ENCODE results near the gene TNS3. TPM values are rescaled to one million over a fixed set of nuclear protein-coding genes. Genes with fewer than 3 reads are reported as not detected.
A peak's percentile ranks its signal among the peaks of the same experiment; 100 is the strongest.

The TNS3 gene
- total RNA-seq, 1 donor from 2014 or later, result 452 TPM

GRCh38 chr7:47406801-47407129 is 175.1 kb downstream of the TNS3 start:
- no peak for DNase-seq (ENCODE audit: low spot score in 2 of 2, unreplicated experiment in 2 of 2)
- Mint-ChIP-seq H3K27me3 (ENCODE audit: low read depth) (no peaks in the 10 kb centered on the region), H3K27ac (peak overlapping the region; percentile 68), H3K4me3 (no peak overlapping the region), H3K4me1 (peaks cover 33% of the 10 kb centered on the region), H3K9me3 (no peaks in the 10 kb centered on the region), H3K36me3 (peaks cover 37% of the 10 kb centered on the region)
- TF ChIP-seq CTCF (IDR thresholded peaks at IDR 0.05; ENCODE audit: unreplicated experiment), result no peak

DNA sequence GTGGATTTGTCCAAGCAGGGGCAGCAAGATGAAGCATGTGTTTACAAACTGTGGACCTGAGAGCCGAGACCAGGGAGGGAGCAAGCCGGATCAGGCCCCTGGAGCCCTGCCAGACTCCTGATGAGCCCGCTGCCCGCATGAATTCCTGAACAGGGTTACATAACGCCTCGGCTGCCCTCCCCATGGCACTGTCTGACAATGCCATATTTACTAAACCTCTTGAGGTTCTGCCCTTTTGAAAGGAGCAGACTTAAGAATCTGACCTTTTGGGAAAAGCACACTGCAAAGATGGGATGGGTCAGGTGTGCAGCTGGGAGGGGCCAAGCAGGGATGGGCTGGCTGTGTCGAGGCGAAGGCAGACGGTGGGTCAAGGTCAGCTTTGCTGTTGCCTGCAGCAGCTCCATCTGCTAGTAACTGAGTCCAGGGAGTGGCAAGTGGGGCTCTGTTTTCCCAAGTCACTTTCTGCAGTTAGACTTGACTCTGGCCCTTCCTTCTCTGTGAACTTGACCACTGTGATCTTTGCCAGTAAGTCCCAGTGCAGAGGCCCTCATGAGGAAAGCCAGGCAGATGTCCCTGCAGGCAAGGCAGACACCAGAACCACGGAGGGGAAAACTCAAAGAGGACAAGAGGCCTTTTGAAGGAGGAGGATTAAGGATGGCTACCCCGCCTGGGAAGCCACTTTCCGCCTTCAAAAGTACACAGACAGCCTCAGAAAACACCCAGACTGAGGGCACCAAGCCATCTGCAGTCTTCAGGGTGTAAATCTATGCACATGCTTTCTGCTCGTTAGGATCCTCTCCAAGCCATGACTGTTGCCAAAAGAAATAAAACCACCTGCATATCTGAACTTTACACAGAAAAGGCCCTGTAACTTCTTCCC is 175.8 kb downstream of the TNS3 start:
- no peak for TF ChIP-seq CTCF (IDR thresholded peaks at IDR 0.05; ENCODE audit: unreplicated experiment)
- no peak overlapping the region for H3K4me3 Mint-ChIP-seq
- peaks cover 33% of the 10 kb centered on the region for H3K36me3 Mint-ChIP-seq
- H3K4me1 Mint-ChIP-seq, result peaks cover 33% of the 10 kb centered on the region
- no peaks in the 10 kb centered on the region for H3K9me3 Mint-ChIP-seq
- DNase-seq (ENCODE audit: low spot score in 2 of 2, unreplicated experiment in 2 of 2), result no peak
- no peaks in the 10 kb centered on the region for H3K27me3 Mint-ChIP-seq (ENCODE audit: low read depth)
- H3K27ac Mint-ChIP-seq, result peak overlapping the region; percentile 68

DNA sequence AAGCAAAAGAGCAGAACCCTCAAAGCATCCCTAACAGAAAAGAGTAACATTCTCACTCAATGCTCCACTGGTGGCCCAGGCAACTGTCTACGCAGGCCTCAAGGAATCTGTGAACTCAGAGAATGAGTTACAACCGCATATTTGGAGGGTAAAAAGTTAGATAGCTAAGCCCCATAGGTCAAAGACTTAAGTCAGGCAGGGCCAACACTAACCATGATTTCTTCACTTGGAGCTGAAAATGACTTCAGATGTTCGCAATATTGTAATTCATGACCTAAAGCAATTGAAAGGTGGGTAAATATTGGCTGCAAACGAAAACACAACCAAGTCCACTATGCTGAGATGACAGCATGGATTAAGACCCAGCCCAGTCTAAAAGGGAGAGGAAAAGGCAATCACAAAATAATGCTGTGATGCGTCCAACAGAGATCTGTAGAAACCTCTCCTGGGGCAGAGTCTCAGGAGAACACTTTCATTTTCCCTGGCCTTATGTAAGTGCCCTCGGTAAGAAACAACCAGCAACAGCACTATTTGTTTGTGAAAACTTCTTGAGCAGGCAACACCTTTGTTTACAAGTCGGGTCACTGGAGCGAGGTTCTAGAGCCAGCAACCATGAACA is 176.5 kb downstream of the TNS3 start:
- no peak for TF ChIP-seq CTCF (IDR thresholded peaks at IDR 0.05; ENCODE audit: unreplicated experiment)
- Mint-ChIP-seq H3K27ac (peak overlapping the region; percentile 68), H3K4me1 (peaks cover 33% of the 10 kb centered on the region), H3K4me3 (no peak overlapping the region), H3K27me3 (ENCODE audit: low read depth) (no peaks in the 10 kb centered on the region), H3K36me3 (peaks cover 36% of the 10 kb centered on the region), H3K9me3 (no peaks in the 10 kb centered on the region)
- DNase-seq (ENCODE audit: low spot score in 2 of 2, unreplicated experiment in 2 of 2), result no peak

- Mint-ChIP-seq H3K4me1 (peaks cover 33% of the 10 kb centered on the region), H3K4me3 (no peak overlapping the region), H3K9me3 (peaks cover 4% of the 10 kb centered on the region), H3K36me3 (peaks cover 49% of the 10 kb centered on the region), H3K27ac (peak overlapping the region; percentile 78), H3K27me3 (ENCODE audit: low read depth) (no peaks in the 10 kb centered on the region)
- DNase-seq (ENCODE audit: low spot score in 2 of 2, unreplicated experiment in 2 of 2), result no peak
- no peak for TF ChIP-seq CTCF (IDR thresholded peaks at IDR 0.05; ENCODE audit: unreplicated experiment)
Observed at GRCh38 chr7:47404010-47404409, 177.9 kb downstream of the TNS3 start.

GRCh38 chr7:47402941-47403866 is 178.7 kb downstream of the TNS3 start:
- no peak for TF ChIP-seq CTCF (IDR thresholded peaks at IDR 0.05; ENCODE audit: unreplicated experiment)
- Mint-ChIP-seq H3K36me3 (peaks cover 52% of the 10 kb centered on the region), H3K27ac (peak overlapping the region; percentile 89), H3K4me3 (no peak overlapping the region), H3K27me3 (ENCODE audit: low read depth) (no peaks in the 10 kb centered on the region), H3K4me1 (peaks cover 28% of the 10 kb centered on the region), H3K9me3 (peaks cover 4% of the 10 kb centered on the region)
- no peak for DNase-seq (ENCODE audit: low spot score in 2 of 2, unreplicated experiment in 2 of 2)

Measured in mesothelial cell of epicardium (in vitro differentiated cells).